Measurements from ENCODE around the gene MAPK8.
A peak's percentile ranks its signal among the peaks of the same experiment; 100 is the strongest.

Gene MAPK8

DNA sequence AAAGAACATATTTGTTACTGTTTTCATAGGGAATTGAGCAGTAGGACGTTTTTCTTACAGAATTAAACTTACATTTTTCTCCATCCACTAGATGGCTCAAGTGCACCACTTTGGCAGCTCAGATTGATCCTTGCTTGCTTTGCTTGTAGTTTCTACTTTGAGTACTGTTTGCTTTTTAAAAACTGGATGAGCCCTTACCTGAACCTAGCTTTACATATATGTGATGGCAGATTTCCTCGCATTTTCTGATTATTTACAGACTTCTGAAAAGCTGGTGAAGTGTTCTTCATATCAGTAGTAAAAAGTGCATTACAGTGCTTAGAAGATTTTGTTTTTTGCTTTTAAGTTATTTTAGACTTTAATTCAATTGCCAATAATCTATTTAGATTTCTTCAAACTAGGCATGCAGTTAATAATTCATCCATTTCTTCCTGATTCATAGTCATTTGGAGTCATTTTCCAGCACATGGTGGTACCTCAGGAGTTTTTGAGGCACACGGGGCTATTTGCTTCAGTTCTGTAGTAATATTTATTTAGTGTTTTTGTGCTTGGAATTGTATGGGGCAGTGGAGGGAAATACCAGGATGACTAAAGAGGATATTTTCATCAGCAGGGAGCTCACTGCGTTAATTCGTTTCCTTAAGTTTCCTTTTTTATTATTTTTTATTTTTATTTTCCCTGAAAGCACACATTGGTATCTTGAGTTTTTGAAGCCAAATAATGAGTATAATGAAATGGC is 57.3 kb downstream of the MAPK8 start:
- Histone ChIP-seq H3K4me1 (ENCODE audit: insufficient read depth, low read length) (0 out of 2 replicates have a peak, but pooled peaks cover 8% of the 10 kb centered on the region), H3K4me2 (ENCODE audit: insufficient read depth, low read length) (no peak overlapping the region), H3K79me2 (ENCODE audit: insufficient read depth, low read length) (peaks cover 88% of the 10 kb centered on the region), H3K4me3 (ENCODE audit: low read depth in 1 of 2, low read length in 2 of 2) (no peak overlapping the region), H3K27ac (ENCODE audit: low read length) (no peak overlapping the region), H3K9me3 (ENCODE audit: insufficient read depth, low read length, severe bottlenecking) (no peaks in the 10 kb centered on the region), H2AFZ (ENCODE audit: low read depth, low read length) (no peak overlapping the region), H3K27me3 (ENCODE audit: insufficient read depth, low read length, poor library complexity) (no peaks in the 10 kb centered on the region), H3K36me3 (ENCODE audit: insufficient read depth, low read length) (no peaks in the 10 kb centered on the region), H3K9ac (ENCODE audit: low read depth, low read length) (no peak overlapping the region), H4K20me1 (ENCODE audit: insufficient read depth, low read length) (peaks cover 43% of the 10 kb centered on the region; the same call in 1 of the 2 replicates)
- peak; percentile 51 for DNase-seq
- no peak for TF ChIP-seq EZH2 (IDR thresholded peaks at IDR 0.05; ENCODE audit: borderline replicate concordance, low read depth, low read length, severe bottlenecking)
- TF ChIP-seq, protein P1, sequence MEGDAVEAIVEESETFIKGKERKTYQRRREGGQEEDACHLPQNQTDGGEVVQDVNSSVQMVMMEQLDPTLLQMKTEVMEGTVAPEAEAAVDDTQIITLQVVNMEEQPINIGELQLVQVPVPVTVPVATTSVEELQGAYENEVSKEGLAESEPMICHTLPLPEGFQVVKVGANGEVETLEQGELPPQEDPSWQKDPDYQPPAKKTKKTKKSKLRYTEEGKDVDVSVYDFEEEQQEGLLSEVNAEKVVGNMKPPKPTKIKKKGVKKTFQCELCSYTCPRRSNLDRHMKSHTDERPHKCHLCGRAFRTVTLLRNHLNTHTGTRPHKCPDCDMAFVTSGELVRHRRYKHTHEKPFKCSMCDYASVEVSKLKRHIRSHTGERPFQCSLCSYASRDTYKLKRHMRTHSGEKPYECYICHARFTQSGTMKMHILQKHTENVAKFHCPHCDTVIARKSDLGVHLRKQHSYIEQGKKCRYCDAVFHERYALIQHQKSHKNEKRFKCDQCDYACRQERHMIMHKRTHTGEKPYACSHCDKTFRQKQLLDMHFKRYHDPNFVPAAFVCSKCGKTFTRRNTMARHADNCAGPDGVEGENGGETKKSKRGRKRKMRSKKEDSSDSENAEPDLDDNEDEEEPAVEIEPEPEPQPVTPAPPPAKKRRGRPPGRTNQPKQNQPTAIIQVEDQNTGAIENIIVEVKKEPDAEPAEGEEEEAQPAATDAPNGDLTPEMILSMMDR (IDR thresholded peaks at IDR 0.05; ENCODE audit: borderline replicate concordance, extremely low read depth, low read length, poor library complexity, severe bottlenecking), result peak; percentile 73
- ATAC-seq (ENCODE audit: insufficient read depth, low read depth), result peak; percentile 83

DNA sequence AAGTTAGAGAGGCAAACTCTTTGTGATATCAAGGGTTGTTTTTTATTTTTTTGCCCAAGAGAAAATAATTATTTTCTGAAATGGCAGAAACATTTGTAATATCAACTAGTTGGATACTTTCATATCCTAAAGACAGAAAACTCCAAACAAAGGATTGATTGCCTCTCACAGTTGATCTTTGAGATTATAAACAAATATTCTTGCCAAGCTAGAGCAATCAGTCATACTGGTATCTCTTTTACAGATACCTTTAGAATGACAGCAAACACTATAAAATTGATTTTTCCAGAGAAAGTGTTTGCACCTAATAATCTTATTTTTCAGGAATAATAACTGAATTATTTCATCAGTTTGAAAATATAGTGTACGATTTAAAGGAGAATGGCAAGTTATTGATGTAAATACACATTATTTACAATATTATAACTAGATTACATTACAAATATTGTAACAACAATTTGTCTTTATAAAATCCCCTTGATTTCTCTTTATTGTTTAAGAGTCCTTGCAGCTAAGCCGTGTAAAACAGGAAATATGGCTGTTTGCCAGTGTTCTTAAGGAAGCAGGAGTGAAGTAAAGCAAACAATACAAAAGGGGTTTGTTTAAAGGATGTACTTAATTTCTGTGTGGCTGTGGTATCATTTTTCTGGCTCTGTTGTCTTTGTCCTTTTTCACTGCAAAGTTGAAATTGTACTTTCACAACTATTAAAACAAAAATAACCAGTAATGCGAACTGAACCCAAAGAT is 58.4 kb downstream of the MAPK8 start:
- Histone ChIP-seq H3K27ac (ENCODE audit: low read length) (no peak overlapping the region; the same call in 1 of the 2 replicates), H3K9me3 (ENCODE audit: insufficient read depth, low read length, severe bottlenecking) (no peaks in the 10 kb centered on the region), H3K79me2 (ENCODE audit: insufficient read depth, low read length) (peaks cover 88% of the 10 kb centered on the region), H3K4me1 (ENCODE audit: insufficient read depth, low read length) (0 out of 2 replicates have a peak, but pooled peaks cover 8% of the 10 kb centered on the region), H3K9ac (ENCODE audit: low read depth, low read length) (no peak overlapping the region), H2AFZ (ENCODE audit: low read depth, low read length) (no peak overlapping the region), H3K4me2 (ENCODE audit: insufficient read depth, low read length) (no peak overlapping the region), H3K27me3 (ENCODE audit: insufficient read depth, low read length, poor library complexity) (no peaks in the 10 kb centered on the region), H3K4me3 (ENCODE audit: low read depth in 1 of 2, low read length in 2 of 2) (no peak overlapping the region), H3K36me3 (ENCODE audit: insufficient read depth, low read length) (no peaks in the 10 kb centered on the region), H4K20me1 (ENCODE audit: insufficient read depth, low read length) (peaks cover 50% of the 10 kb centered on the region; the same call in 1 of the 2 replicates)
- ATAC-seq (ENCODE audit: insufficient read depth, low read depth) (no peak), DNase-seq (no peak)
- TF ChIP-seq EZH2 (IDR thresholded peaks at IDR 0.05; ENCODE audit: borderline replicate concordance, low read depth, low read length, severe bottlenecking), result no peak
- TF ChIP-seq, protein P1 (IDR thresholded peaks at IDR 0.05; ENCODE audit: borderline replicate concordance, extremely low read depth, low read length, poor library complexity, severe bottlenecking), result no peak

DNA sequence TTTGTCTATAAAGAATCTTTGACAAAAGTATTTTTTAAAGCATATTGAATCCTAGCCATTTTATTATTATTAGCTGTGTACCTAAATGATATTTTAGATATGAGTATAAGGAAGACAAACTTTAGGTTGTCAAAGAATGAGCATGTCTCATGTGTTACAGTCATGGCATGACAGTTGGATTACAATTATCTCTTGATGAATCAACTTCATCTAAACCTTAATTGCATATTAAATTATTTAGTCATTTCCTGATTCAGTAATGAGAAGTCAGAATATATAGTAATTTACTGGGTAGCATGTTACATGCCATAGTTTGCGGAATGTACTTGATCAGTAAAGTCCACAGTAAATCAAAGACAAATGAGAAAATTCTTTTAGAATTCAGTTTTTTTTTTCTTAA is 59.2 kb downstream of the MAPK8 start:
- Histone ChIP-seq H3K4me2 (ENCODE audit: insufficient read depth, low read length) (no peak overlapping the region), H3K9ac (ENCODE audit: low read depth, low read length) (no peak overlapping the region), H4K20me1 (ENCODE audit: insufficient read depth, low read length) (peaks cover 46% of the 10 kb centered on the region; the same call in 1 of the 2 replicates), H2AFZ (ENCODE audit: low read depth, low read length) (no peak overlapping the region), H3K9me3 (ENCODE audit: insufficient read depth, low read length, severe bottlenecking) (no peaks in the 10 kb centered on the region), H3K4me3 (ENCODE audit: low read depth in 1 of 2, low read length in 2 of 2) (no peak overlapping the region), H3K27me3 (ENCODE audit: insufficient read depth, low read length, poor library complexity) (no peaks in the 10 kb centered on the region), H3K79me2 (ENCODE audit: insufficient read depth, low read length) (peaks cover 88% of the 10 kb centered on the region), H3K27ac (ENCODE audit: low read length) (no peak overlapping the region), H3K36me3 (ENCODE audit: insufficient read depth, low read length) (no peaks in the 10 kb centered on the region), H3K4me1 (ENCODE audit: insufficient read depth, low read length) (0 out of 2 replicates have a peak, but pooled peaks cover 8% of the 10 kb centered on the region)
- TF ChIP-seq, protein P1 (IDR thresholded peaks at IDR 0.05; ENCODE audit: borderline replicate concordance, extremely low read depth, low read length, poor library complexity, severe bottlenecking), result no peak
- no peak for TF ChIP-seq EZH2 (IDR thresholded peaks at IDR 0.05; ENCODE audit: borderline replicate concordance, low read depth, low read length, severe bottlenecking)
- no peak for DNase-seq
- ATAC-seq (ENCODE audit: insufficient read depth, low read depth), result no peak

Data from DND-41 (cell line).